PC-9 (cell line): ENCODE measurements around the gene SYCE1.

Experiments used
- EZH2 ChIP-seq: fragments of 200-600 bp; sonication (generic); IDR thresholded peaks from 2 replicates; pipeline ENCODE4 v1.8.0; 2017; ENCODE audit warnings: antibody characterized with exemption, low read depth
- TF ChIP-seq, protein P1 (sequence below): fragments of 200-600 bp; sonication (generic); conservative IDR thresholded peaks from 2 replicates; pipeline ENCODE4 v1.6.1; 2017; ENCODE audit warnings: mixed run types, antibody characterized with exemption, mild to moderate bottlenecking, moderate library complexity

GRCh38 chr10:133608855-133609254, 43.5 kb upstream of the SYCE1 start:
- TF ChIP-seq, protein P1, sequence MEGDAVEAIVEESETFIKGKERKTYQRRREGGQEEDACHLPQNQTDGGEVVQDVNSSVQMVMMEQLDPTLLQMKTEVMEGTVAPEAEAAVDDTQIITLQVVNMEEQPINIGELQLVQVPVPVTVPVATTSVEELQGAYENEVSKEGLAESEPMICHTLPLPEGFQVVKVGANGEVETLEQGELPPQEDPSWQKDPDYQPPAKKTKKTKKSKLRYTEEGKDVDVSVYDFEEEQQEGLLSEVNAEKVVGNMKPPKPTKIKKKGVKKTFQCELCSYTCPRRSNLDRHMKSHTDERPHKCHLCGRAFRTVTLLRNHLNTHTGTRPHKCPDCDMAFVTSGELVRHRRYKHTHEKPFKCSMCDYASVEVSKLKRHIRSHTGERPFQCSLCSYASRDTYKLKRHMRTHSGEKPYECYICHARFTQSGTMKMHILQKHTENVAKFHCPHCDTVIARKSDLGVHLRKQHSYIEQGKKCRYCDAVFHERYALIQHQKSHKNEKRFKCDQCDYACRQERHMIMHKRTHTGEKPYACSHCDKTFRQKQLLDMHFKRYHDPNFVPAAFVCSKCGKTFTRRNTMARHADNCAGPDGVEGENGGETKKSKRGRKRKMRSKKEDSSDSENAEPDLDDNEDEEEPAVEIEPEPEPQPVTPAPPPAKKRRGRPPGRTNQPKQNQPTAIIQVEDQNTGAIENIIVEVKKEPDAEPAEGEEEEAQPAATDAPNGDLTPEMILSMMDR, result no peak
- no peak for TF ChIP-seq EZH2
